ENCODE results near the gene ORM2. TPM values are rescaled to one million over a fixed set of nuclear protein-coding genes. Genes with fewer than 3 reads are reported as not detected.
A peak's percentile ranks its signal among the peaks of the same experiment; 100 is the strongest.

The ORM2 gene
- total and polyA plus RNA-seq, 2 of the 13 experiments (the other 11 are each of a cell fraction or from before 2014, with no cell fraction given): 565 to 824 TPM

DNA sequence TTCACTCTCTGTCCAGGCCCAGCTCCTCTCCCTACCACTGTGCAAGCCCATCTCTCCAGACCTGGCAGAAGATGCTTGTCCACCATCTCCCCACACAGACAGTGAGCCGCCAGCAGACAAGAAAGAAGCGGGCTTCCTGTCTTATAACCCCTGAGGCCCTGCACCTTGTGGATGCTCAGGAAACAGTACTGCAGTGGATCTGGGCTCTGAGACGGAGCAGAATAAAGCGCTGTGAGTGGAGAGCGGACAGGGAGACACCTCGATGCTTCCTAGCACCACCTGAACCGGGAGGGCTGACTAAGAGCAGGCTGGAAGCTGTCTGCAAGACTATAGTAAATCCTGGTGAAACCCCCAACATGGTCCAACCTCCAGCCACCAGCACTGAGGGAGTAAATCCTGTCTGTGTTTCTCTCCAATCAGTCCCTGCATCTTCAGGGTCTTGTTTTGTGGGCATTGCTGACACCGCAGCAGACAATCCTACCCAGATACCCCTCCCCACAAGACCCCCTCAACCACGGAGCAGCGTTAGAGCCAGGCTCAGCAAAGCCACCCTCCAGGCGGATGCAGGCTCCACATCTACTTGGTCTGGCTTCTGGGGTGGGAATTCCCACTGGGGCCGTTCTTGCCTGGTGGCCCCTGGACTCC, 18.7 kb downstream of the ORM2 start:
- H3K4me1 ChIP-seq (ENCODE audit: insufficient read depth, low read length): peaks cover 15% of the 10 kb centered on the region
- H3K9ac ChIP-seq (ENCODE audit: insufficient read depth, low read depth, low read length): no peak overlapping the region
- H3K4me2 ChIP-seq (ENCODE audit: low read depth, low read length): no peak overlapping the region
- no peaks in the 10 kb centered on the region for H4K20me1 ChIP-seq (ENCODE audit: insufficient read depth, low read length)
- ChIA-PET POLR2A (no interaction called here), CTCF (ENCODE audit: low intra/inter-chr PET ratio, low total read pairs) (no interaction called here)
- WGBS (ENCODE audit: low lambda C conversion rate): 94% methylated on average over 11 of the region's 12 CpGs
- H3K79me2 ChIP-seq (ENCODE audit: insufficient read depth, low read length): no peaks in the 10 kb centered on the region
- no peaks in the 10 kb centered on the region for H3K27me3 ChIP-seq (ENCODE audit: control insufficient read depth in 1 of 2, insufficient read depth in 2 of 2, low read length in 2 of 2)
- H3K27ac ChIP-seq (ENCODE audit: extremely low read length, insufficient read depth, low read length): no peak overlapping the region
- H3K36me3 ChIP-seq (replicated peaks in 1 of 2; ENCODE audit: control insufficient read depth in 1 of 2, insufficient read depth in 2 of 2, low read length in 2 of 2): peaks cover 12 to 24% of the 10 kb centered on the region in 2 experiments; a peak in 4 of 5 replicates
- H2AFZ ChIP-seq (ENCODE audit: low read length): no peak overlapping the region
- FAIRE-seq (no peak), ATAC-seq (no peak), DNase-seq (ENCODE audit: low spot score) (no peak)
- intact Hi-C loops (cut with micrococcal nuclease; ENCODE audit: unreplicated experiment): no loop called here
- H3K9me3 ChIP-seq (ENCODE audit: low read length): no peaks in the 10 kb centered on the region
- H3K4me3 ChIP-seq (replicated peaks in 1 of 3; ENCODE audit: insufficient read depth in 1 of 3, low read depth in 2 of 3, low read length in 3 of 3): no peak overlapping the region
- TF ChIP-seq HMG20A (CRISPR knock-in tag; IDR thresholded peaks at IDR 0.05; ENCODE audit: borderline replicate concordance) (no peak), BRCA1 (CRISPR knock-in tag; IDR thresholded peaks at IDR 0.05) (no peak), MBNL3 (CRISPR knock-in tag; conservative IDR thresholded peaks at IDR 0.05) (no peak), EP300 (IDR thresholded peaks at IDR 0.05; ENCODE audit: low read depth in 2 of 2, low read length in 2 of 2) (no peak), EP300 (CRISPR knock-in tag; IDR thresholded peaks at IDR 0.05; ENCODE audit: borderline replicate concordance) (no peak), ZNF761 (CRISPR knock-in tag; conservative IDR thresholded peaks at IDR 0.05) (no peak), ZNF30 (CRISPR knock-in tag; IDR thresholded peaks at IDR 0.05) (no peak)
- BruUV-seq (replicated peaks): no TSS peak
- in situ Hi-C loops (cut with HindIII; ENCODE audit: extremely low pct_ligation_motif_present, low pct_unique_long_range_greater_than_20kb): no loop called here

DNA sequence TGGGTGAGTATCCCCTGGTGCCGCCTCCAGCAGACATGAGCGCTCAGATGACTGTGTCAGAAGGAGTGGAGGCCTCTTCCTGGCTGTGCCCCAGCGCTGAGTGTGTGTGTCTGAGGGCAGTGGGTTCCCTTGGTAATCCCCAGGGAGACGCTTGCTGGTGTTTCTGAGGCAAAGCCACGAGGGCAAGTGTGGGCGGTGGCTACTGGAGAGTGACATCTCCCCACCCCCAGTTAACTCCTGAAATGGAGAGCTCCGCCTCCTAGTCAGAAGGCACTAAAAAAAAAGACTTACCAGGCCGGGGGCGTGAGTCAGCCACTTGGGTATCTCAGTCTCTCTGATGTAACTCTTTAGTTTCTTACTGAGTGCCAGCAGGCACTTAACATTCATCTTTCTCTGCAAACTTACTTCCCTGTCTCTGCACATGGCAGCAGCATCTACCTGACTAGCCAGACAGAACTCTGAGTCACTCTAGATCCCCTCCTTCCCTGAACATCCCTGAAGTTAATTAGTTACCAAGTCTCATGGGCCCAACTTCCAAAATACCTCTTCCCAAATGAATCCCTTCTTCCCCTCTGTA, 19.3 kb downstream of the ORM2 start:
- H3K4me3 ChIP-seq (replicated peaks in 1 of 3; ENCODE audit: insufficient read depth in 1 of 3, low read depth in 2 of 3, low read length in 3 of 3): no peak overlapping the region
- H3K36me3 ChIP-seq (replicated peaks in 1 of 2; ENCODE audit: control insufficient read depth in 1 of 2, insufficient read depth in 2 of 2, low read length in 2 of 2): peaks cover 12 to 24% of the 10 kb centered on the region in 2 experiments; a peak in 4 of 5 replicates
- in situ Hi-C loops (cut with HindIII; ENCODE audit: extremely low pct_ligation_motif_present, low pct_unique_long_range_greater_than_20kb) (no loop called here), intact Hi-C loops (cut with micrococcal nuclease; ENCODE audit: unreplicated experiment) (no loop called here)
- no peaks in the 10 kb centered on the region for H3K9me3 ChIP-seq (ENCODE audit: low read length)
- POLR2A ChIA-PET: no interaction called here
- DNase-seq (ENCODE audit: low spot score) (peak; percentile 45), FAIRE-seq (no peak), ATAC-seq (peak; percentile 70)
- no peak overlapping the region for H2AFZ ChIP-seq (ENCODE audit: low read length)
- H3K9ac ChIP-seq (ENCODE audit: insufficient read depth, low read depth, low read length): no peak overlapping the region
- TF ChIP-seq, protein P1, sequence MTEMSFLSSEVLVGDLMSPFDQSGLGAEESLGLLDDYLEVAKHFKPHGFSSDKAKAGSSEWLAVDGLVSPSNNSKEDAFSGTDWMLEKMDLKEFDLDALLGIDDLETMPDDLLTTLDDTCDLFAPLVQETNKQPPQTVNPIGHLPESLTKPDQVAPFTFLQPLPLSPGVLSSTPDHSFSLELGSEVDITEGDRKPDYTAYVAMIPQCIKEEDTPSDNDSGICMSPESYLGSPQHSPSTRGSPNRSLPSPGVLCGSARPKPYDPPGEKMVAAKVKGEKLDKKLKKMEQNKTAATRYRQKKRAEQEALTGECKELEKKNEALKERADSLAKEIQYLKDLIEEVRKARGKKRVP (CRISPR knock-in tag; IDR thresholded peaks at IDR 0.05): 0 out of 4 replicates have a peak, but pooled peaks of 1 of the 2 experiments have one; percentile 34
- TF ChIP-seq, protein P2, sequence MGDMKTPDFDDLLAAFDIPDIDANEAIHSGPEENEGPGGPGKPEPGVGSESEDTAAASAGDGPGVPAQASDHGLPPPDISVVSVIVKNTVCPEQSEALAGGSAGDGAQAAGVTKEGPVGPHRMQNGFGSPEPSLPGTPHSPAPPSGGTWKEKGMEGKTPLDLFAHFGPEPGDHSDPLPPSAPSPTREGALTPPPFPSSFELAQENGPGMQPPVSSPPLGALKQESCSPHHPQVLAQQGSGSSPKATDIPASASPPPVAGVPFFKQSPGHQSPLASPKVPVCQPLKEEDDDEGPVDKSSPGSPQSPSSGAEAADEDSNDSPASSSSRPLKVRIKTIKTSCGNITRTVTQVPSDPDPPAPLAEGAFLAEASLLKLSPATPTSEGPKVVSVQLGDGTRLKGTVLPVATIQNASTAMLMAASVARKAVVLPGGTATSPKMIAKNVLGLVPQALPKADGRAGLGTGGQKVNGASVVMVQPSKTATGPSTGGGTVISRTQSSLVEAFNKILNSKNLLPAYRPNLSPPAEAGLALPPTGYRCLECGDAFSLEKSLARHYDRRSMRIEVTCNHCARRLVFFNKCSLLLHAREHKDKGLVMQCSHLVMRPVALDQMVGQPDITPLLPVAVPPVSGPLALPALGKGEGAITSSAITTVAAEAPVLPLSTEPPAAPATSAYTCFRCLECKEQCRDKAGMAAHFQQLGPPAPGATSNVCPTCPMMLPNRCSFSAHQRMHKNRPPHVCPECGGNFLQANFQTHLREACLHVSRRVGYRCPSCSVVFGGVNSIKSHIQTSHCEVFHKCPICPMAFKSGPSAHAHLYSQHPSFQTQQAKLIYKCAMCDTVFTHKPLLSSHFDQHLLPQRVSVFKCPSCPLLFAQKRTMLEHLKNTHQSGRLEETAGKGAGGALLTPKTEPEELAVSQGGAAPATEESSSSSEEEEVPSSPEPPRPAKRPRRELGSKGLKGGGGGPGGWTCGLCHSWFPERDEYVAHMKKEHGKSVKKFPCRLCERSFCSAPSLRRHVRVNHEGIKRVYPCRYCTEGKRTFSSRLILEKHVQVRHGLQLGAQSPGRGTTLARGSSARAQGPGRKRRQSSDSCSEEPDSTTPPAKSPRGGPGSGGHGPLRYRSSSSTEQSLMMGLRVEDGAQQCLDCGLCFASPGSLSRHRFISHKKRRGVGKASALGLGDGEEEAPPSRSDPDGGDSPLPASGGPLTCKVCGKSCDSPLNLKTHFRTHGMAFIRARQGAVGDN (CRISPR knock-in tag; IDR thresholded peaks at IDR 0.05): peak; percentile 15; the same call in 1 of the 2 replicates
- TF ChIP-seq FOSL2 (CRISPR knock-in tag; IDR thresholded peaks at IDR 0.05) (peak; percentile 69), MYNN (CRISPR knock-in tag; IDR thresholded peaks at IDR 0.05; ENCODE audit: low read depth) (no peak)
- 58% methylated on average over 6 of the region's 9 CpGs for WGBS (ENCODE audit: low lambda C conversion rate)
- no peaks in the 10 kb centered on the region for H3K79me2 ChIP-seq (ENCODE audit: insufficient read depth, low read length)
- H3K4me2 ChIP-seq (ENCODE audit: low read depth, low read length): no peak overlapping the region
- H3K27me3 ChIP-seq (ENCODE audit: control insufficient read depth in 1 of 2, insufficient read depth in 2 of 2, low read length in 2 of 2): no peaks in the 10 kb centered on the region
- peaks cover 15% of the 10 kb centered on the region for H3K4me1 ChIP-seq (ENCODE audit: insufficient read depth, low read length)
- CTCF ChIA-PET (ENCODE audit: low intra/inter-chr PET ratio, low total read pairs): no interaction called here
- H3K27ac ChIP-seq (ENCODE audit: extremely low read length, insufficient read depth, low read length): no peak overlapping the region
- BruUV-seq (replicated peaks): no TSS peak
- H4K20me1 ChIP-seq (ENCODE audit: insufficient read depth, low read length): no peaks in the 10 kb centered on the region

All from HepG2 (cell line).